WTC11 (cell line): ENCODE results near the gene ARMH1. TPM values are rescaled to one million over a fixed set of nuclear protein-coding genes. Genes with fewer than 3 reads are reported as not detected.

Source experiments
- CBFB ChIP-seq: sonication (generic); formaldehyde crosslinking; IDR thresholded peaks from 2 replicates; pipeline ENCODE4 v1.8.1; 2022; ENCODE audit warnings: mild to moderate bottlenecking, low read depth, missing genetic modification reagents
- CREM ChIP-seq: sonication (generic); formaldehyde crosslinking; IDR thresholded peaks from 2 replicates; pipeline ENCODE4 v1.8.1; 2022; ENCODE audit warnings: mild to moderate bottlenecking, missing genetic modification reagents, moderate library complexity
- GABPB1 ChIP-seq: sonication (generic); formaldehyde crosslinking; IDR thresholded peaks from 2 replicates; pipeline ENCODE4 v1.8.1; 2023; ENCODE audit warnings: mild to moderate bottlenecking, missing genetic modification reagents
- GRHL2 ChIP-seq: fragments of 250-450 bp; sonication (Bioruptor Pico); IDR thresholded peaks from 2 replicates; pipeline ENCODE4 v1.8.0; 2022; ENCODE audit warnings: mild to moderate bottlenecking, moderate library complexity; ENCODE audit not compliant: insufficient replicate concordance, severe bottlenecking
- MAX ChIP-seq: sonication (generic); formaldehyde crosslinking; IDR thresholded peaks from 2 replicates; pipeline ENCODE4 v1.8.0; 2022; ENCODE audit warnings: mild to moderate bottlenecking, missing genetic modification reagents
- NFYB ChIP-seq: sonication (generic); formaldehyde crosslinking; conservative IDR thresholded peaks from 2 replicates; pipeline ENCODE4 v1.8.0; 2022; ENCODE audit warnings: low read depth, missing genetic modification reagents
- NR1H2 ChIP-seq: sonication (generic); formaldehyde crosslinking; IDR thresholded peaks from 2 replicates; pipeline ENCODE4 v1.9.0; 2021; ENCODE audit warnings: mild to moderate bottlenecking, moderate library complexity, missing genetic modification reagents
- SMAD4 ChIP-seq: sonication (generic); formaldehyde crosslinking; IDR thresholded peaks from 2 replicates; pipeline ENCODE4 v1.8.0; 2022; ENCODE audit warnings: mild to moderate bottlenecking, missing genetic modification reagents
- SP1 ChIP-seq: sonication (generic); formaldehyde crosslinking; conservative IDR thresholded peaks from 2 replicates; pipeline ENCODE4 v1.8.1; 2022; ENCODE audit warnings: missing genetic modification reagents
- TP53 ChIP-seq: sonication (generic); formaldehyde crosslinking; IDR thresholded peaks from 2 replicates; pipeline ENCODE4 v1.8.1; 2023; ENCODE audit warnings: mild to moderate bottlenecking, missing genetic modification reagents
- USF1 ChIP-seq: sonication (generic); formaldehyde crosslinking; IDR thresholded peaks from 2 replicates; pipeline ENCODE4 v1.8.0; 2022; ENCODE audit warnings: mild to moderate bottlenecking, missing genetic modification reagents
- ZNF416 ChIP-seq: fragments of 250-450 bp; sonication (Bioruptor Pico); IDR thresholded peaks from 2 replicates; pipeline ENCODE4 v1.9.0; 2021; ENCODE audit warnings: mild to moderate bottlenecking, inconsistent platforms
- total RNA-seq: library from RNA; stranded (reverse); gene quantifications from 3 replicates; pipeline ENCODE4 v1.2.3, GENCODE V29; 2021
- TF ChIP-seq, protein P1 (sequence below): sonication (generic); formaldehyde crosslinking; IDR thresholded peaks from 2 replicates; pipeline ENCODE4 v1.8.1; 2023; ENCODE audit warnings: mild to moderate bottlenecking, moderate library complexity, missing genetic modification reagents
- TF ChIP-seq, protein P2 (sequence below): fragments of 250-450 bp; sonication (Bioruptor Pico); IDR thresholded peaks from 2 replicates; pipeline ENCODE4 v1.8.0; 2021; ENCODE audit warnings: mild to moderate bottlenecking
- TF ChIP-seq, protein P3 (sequence below): sonication (generic); formaldehyde crosslinking; IDR thresholded peaks from 2 replicates; pipeline ENCODE4 v1.8.0; 2022; ENCODE audit warnings: mild to moderate bottlenecking, missing genetic modification reagents
- TF ChIP-seq, protein P4 (sequence below): fragments of 200-600 bp; IDR thresholded peaks from 2 replicates; pipeline ENCODE4 v1.8.0; 2022; ENCODE audit warnings: antibody characterized with exemption
- TF ChIP-seq, protein P5 (sequence below): sonication (generic); formaldehyde crosslinking; IDR thresholded peaks from 2 replicates; pipeline ENCODE4 v1.8.1; 2022; ENCODE audit warnings: missing genetic modification reagents, borderline replicate concordance
- TF ChIP-seq, protein P6 (sequence below): sonication (generic); formaldehyde crosslinking; IDR thresholded peaks from 2 replicates; pipeline ENCODE4 v1.8.0; 2023; ENCODE audit warnings: missing genetic modification reagents, mild to moderate bottlenecking, borderline replicate concordance
- TF ChIP-seq, protein P7 (sequence below): sonication (generic); formaldehyde crosslinking; IDR thresholded peaks from 2 replicates; pipeline ENCODE4 v1.8.1; 2022; ENCODE audit warnings: mild to moderate bottlenecking, missing genetic modification reagents, moderate library complexity, borderline replicate concordance

Gene ARMH1
- total RNA-seq, 1 experiment from 2014 or later = 0.74 TPM

DNA sequence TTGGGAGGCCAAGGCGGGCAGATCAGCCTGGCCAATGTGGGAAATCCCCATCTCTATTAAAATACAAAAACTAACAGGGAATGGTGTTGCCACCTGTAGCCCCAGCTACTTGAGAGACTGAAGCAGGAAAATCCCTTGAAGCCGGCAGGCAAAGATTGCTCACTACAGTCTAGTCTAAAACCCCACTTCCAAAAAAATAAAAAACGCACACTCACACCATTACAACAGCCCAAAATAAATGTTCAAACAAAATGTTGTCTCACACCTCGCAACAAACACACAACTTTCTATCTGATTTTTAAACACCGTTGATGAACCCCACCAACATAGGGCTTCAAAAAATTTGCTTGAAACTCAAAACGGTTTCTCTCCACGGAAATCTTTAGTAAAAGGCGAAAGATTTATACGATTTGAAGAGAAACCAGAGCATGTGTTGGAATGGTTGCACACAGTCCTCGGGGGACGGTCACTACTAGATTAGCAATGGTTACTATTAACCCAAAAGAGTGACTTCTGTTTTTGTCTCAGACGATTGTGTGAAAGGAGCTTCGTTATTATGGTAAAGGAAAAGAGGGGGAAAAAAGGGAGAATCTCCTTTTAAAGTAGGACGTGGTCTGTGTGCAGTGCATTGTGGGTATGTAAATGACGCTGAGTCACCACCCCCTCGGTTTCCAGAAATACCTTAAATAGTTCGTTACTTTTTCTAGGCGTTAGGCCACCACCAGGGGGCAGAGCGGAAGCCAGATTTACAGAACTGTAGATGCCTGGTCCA is 56.4 kb downstream of the ARMH1 start, which contains the start of gene RNU5D-1 (continued):
- TF ChIP-seq, protein P1, sequence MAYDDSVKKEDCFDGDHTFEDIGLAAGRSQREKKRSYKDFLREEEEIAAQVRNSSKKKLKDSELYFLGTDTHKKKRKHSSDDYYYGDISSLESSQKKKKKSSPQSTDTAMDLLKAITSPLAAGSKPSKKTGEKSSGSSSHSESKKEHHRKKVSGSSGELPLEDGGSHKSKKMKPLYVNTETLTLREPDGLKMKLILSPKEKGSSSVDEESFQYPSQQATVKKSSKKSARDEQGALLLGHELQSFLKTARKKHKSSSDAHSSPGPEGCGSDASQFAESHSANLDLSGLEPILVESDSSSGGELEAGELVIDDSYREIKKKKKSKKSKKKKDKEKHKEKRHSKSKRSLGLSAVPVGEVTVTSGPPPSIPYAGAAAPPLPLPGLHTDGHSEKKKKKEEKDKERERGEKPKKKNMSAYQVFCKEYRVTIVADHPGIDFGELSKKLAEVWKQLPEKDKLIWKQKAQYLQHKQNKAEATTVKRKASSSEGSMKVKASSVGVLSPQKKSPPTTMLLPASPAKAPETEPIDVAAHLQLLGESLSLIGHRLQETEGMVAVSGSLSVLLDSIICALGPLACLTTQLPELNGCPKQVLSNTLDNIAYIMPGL (CRISPR knock-in tag) = no peak
- TF ChIP-seq GABPB1 (CRISPR knock-in tag) = 0 out of 2 replicates have a peak, but pooled peaks have one; percentile 15
- TF ChIP-seq, protein P2, sequence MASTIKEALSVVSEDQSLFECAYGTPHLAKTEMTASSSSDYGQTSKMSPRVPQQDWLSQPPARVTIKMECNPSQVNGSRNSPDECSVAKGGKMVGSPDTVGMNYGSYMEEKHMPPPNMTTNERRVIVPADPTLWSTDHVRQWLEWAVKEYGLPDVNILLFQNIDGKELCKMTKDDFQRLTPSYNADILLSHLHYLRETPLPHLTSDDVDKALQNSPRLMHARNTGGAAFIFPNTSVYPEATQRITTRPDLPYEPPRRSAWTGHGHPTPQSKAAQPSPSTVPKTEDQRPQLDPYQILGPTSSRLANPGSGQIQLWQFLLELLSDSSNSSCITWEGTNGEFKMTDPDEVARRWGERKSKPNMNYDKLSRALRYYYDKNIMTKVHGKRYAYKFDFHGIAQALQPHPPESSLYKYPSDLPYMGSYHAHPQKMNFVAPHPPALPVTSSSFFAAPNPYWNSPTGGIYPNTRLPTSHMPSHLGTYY = peak; percentile 96
- no peak for TF ChIP-seq GRHL2
- TF ChIP-seq CBFB = no peak
- peak; percentile 80; the same call in 1 of the 2 replicates for TF ChIP-seq SP1
- peak; percentile 81 for TF ChIP-seq CREM (CRISPR knock-in tag)
- TF ChIP-seq NFYB = no peak; the same call in 1 of the 2 replicates
- TF ChIP-seq NR1H2 (CRISPR knock-in tag) = no peak
- no peak for TF ChIP-seq SMAD4 (CRISPR knock-in tag)
- peak; percentile 95 for TF ChIP-seq ZNF416 (CRISPR knock-in tag)
- peak; percentile 66; the same call in 1 of the 2 replicates for TF ChIP-seq MAX (CRISPR knock-in tag)
- peak; percentile 54; the same call in 1 of the 2 replicates for TF ChIP-seq USF1 (CRISPR knock-in tag)
- TF ChIP-seq, protein P3, sequence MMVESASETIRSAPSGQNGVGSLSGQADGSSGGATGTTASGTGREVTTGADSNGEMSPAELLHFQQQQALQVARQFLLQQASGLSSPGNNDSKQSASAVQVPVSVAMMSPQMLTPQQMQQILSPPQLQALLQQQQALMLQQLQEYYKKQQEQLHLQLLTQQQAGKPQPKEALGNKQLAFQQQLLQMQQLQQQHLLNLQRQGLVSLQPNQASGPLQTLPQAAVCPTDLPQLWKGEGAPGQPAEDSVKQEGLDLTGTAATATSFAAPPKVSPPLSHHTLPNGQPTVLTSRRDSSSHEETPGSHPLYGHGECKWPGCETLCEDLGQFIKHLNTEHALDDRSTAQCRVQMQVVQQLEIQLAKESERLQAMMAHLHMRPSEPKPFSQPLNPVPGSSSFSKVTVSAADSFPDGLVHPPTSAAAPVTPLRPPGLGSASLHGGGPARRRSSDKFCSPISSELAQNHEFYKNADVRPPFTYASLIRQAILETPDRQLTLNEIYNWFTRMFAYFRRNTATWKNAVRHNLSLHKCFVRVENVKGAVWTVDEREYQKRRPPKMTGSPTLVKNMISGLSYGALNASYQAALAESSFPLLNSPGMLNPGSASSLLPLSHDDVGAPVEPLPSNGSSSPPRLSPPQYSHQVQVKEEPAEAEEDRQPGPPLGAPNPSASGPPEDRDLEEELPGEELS (CRISPR knock-in tag) = no peak
- TF ChIP-seq TP53 (CRISPR knock-in tag) = no peak
- TF ChIP-seq, protein P4, sequence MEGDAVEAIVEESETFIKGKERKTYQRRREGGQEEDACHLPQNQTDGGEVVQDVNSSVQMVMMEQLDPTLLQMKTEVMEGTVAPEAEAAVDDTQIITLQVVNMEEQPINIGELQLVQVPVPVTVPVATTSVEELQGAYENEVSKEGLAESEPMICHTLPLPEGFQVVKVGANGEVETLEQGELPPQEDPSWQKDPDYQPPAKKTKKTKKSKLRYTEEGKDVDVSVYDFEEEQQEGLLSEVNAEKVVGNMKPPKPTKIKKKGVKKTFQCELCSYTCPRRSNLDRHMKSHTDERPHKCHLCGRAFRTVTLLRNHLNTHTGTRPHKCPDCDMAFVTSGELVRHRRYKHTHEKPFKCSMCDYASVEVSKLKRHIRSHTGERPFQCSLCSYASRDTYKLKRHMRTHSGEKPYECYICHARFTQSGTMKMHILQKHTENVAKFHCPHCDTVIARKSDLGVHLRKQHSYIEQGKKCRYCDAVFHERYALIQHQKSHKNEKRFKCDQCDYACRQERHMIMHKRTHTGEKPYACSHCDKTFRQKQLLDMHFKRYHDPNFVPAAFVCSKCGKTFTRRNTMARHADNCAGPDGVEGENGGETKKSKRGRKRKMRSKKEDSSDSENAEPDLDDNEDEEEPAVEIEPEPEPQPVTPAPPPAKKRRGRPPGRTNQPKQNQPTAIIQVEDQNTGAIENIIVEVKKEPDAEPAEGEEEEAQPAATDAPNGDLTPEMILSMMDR = peak; percentile 81
- TF ChIP-seq, protein P5, sequence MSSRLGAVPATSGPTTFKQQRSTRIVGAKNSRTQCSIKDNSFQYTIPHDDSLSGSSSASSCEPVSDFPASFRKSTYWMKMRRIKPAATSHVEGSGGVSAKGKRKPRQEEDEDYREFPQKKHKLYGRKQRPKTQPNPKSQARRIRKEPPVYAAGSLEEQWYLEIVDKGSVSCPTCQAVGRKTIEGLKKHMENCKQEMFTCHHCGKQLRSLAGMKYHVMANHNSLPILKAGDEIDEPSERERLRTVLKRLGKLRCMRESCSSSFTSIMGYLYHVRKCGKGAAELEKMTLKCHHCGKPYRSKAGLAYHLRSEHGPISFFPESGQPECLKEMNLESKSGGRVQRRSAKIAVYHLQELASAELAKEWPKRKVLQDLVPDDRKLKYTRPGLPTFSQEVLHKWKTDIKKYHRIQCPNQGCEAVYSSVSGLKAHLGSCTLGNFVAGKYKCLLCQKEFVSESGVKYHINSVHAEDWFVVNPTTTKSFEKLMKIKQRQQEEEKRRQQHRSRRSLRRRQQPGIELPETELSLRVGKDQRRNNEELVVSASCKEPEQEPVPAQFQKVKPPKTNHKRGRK (CRISPR knock-in tag) = no peak
- TF ChIP-seq, protein P6, sequence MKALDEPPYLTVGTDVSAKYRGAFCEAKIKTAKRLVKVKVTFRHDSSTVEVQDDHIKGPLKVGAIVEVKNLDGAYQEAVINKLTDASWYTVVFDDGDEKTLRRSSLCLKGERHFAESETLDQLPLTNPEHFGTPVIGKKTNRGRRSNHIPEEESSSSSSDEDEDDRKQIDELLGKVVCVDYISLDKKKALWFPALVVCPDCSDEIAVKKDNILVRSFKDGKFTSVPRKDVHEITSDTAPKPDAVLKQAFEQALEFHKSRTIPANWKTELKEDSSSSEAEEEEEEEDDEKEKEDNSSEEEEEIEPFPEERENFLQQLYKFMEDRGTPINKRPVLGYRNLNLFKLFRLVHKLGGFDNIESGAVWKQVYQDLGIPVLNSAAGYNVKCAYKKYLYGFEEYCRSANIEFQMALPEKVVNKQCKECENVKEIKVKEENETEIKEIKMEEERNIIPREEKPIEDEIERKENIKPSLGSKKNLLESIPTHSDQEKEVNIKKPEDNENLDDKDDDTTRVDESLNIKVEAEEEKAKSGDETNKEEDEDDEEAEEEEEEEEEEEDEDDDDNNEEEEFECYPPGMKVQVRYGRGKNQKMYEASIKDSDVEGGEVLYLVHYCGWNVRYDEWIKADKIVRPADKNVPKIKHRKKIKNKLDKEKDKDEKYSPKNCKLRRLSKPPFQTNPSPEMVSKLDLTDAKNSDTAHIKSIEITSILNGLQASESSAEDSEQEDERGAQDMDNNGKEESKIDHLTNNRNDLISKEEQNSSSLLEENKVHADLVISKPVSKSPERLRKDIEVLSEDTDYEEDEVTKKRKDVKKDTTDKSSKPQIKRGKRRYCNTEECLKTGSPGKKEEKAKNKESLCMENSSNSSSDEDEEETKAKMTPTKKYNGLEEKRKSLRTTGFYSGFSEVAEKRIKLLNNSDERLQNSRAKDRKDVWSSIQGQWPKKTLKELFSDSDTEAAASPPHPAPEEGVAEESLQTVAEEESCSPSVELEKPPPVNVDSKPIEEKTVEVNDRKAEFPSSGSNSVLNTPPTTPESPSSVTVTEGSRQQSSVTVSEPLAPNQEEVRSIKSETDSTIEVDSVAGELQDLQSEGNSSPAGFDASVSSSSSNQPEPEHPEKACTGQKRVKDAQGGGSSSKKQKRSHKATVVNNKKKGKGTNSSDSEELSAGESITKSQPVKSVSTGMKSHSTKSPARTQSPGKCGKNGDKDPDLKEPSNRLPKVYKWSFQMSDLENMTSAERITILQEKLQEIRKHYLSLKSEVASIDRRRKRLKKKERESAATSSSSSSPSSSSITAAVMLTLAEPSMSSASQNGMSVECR (CRISPR knock-in tag) = peak; percentile 84
- TF ChIP-seq, protein P7, sequence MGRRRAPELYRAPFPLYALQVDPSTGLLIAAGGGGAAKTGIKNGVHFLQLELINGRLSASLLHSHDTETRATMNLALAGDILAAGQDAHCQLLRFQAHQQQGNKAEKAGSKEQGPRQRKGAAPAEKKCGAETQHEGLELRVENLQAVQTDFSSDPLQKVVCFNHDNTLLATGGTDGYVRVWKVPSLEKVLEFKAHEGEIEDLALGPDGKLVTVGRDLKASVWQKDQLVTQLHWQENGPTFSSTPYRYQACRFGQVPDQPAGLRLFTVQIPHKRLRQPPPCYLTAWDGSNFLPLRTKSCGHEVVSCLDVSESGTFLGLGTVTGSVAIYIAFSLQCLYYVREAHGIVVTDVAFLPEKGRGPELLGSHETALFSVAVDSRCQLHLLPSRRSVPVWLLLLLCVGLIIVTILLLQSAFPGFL = peak; percentile 96
